Upper lobe of left lung (tissue), 4 donors: ENCODE data around the gene FCGBP.

Experiments used
- EP300 ChIP-seq, 4 donors: sonication (generic); formaldehyde crosslinking; IDR thresholded peaks; one replicate each; pipeline ENCODE4 v1.5.1; 2017; ENCODE audit warnings: antibody characterized with exemption in 4 of 4, control low read depth in 2 of 4
- POLR2A ChIP-seq, 4 donors: fragments of 450-650 bp; IDR thresholded peaks; one replicate each; pipeline ENCODE4 v1.5.1; 2016 to 2017; ENCODE audit warnings: antibody characterized with exemption in 4 of 4, mild to moderate bottlenecking in 2 of 4
- POLR2AphosphoS5 ChIP-seq, 2 donors: sonication (generic); formaldehyde crosslinking; IDR thresholded peaks; one replicate each; pipeline ENCODE4 v1.5.1; 2017; ENCODE audit warnings: antibody characterized with exemption in 2 of 2
- TF ChIP-seq, protein P1 (sequence below), 6 experiments: fragments of 450-650 bp in 4 of 6; fragments of 200-600 bp in 2 of 6; sonication (generic) in 2 of 6; IDR thresholded peaks; one replicate each; pipeline ENCODE4 v1.5.1; 2016 to 2019; ENCODE audit warnings: antibody characterized with exemption in 6 of 6

DNA sequence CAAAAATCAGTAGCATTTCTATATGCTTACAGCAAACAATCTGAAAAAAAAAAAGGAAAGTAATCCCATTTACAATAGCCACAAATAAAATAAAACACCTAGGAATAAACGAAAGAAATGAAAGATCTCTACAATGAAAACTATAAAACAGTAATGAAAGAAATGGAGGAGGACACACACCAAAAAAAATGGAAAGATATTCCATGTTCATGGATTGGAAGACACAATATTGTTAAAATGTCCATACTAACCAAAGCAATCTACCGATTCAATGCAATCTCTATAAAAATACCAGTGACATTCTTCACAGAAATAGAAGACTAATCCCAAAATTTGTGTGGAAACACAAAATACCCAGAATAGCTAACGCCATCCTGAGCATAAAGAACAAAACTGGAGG is 4.7 kb downstream of the FCGBP start:
- TF ChIP-seq, protein P1, sequence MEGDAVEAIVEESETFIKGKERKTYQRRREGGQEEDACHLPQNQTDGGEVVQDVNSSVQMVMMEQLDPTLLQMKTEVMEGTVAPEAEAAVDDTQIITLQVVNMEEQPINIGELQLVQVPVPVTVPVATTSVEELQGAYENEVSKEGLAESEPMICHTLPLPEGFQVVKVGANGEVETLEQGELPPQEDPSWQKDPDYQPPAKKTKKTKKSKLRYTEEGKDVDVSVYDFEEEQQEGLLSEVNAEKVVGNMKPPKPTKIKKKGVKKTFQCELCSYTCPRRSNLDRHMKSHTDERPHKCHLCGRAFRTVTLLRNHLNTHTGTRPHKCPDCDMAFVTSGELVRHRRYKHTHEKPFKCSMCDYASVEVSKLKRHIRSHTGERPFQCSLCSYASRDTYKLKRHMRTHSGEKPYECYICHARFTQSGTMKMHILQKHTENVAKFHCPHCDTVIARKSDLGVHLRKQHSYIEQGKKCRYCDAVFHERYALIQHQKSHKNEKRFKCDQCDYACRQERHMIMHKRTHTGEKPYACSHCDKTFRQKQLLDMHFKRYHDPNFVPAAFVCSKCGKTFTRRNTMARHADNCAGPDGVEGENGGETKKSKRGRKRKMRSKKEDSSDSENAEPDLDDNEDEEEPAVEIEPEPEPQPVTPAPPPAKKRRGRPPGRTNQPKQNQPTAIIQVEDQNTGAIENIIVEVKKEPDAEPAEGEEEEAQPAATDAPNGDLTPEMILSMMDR (IDR thresholded peaks at IDR 0.05), result no peak
- TF ChIP-seq POLR2AphosphoS5 (IDR thresholded peaks at IDR 0.05), result no peak
- TF ChIP-seq POLR2A (IDR thresholded peaks at IDR 0.05), result no peak
- no peak for TF ChIP-seq EP300 (IDR thresholded peaks at IDR 0.05)
